Osteoblast (primary cell): Measurements from ENCODE around the gene OLFM2. TPM values are rescaled to one million over a fixed set of nuclear protein-coding genes. Genes with fewer than 3 reads are reported as not detected.

ENCODE experiments used
- DNase-seq: peaks from one replicate; pipeline ENCODE4 v3.0.0; 2011; ENCODE audit warnings: low spot score, mixed read lengths; ENCODE audit not compliant: insufficient read length; ENCODE audit errors: missing footprints
- H2AFZ ChIP-seq: 2 replicates; pipeline ENCODE4 v1.6.0; 2011; ENCODE audit warnings: mild to moderate bottlenecking, low read length
- H3K27ac ChIP-seq: 2 replicates; pipeline ENCODE4 v1.5.1; 2011; ENCODE audit warnings: mild to moderate bottlenecking, low read depth, low read length, moderate library complexity
- H3K27me3 ChIP-seq: 2 replicates; pipeline ENCODE4 v1.6.0; 2012; ENCODE audit warnings: mild to moderate bottlenecking, control low read depth, inconsistent platforms, low read length, moderate library complexity; ENCODE audit not compliant: insufficient read depth
- H3K36me3 ChIP-seq: 2 replicates; pipeline ENCODE4 v1.5.1; 2011; ENCODE audit warnings: mild to moderate bottlenecking, low read length, control low read depth, moderate library complexity; ENCODE audit not compliant: insufficient read depth
- H3K4me1 ChIP-seq: 2 replicates; pipeline ENCODE4 v1.5.1; 2011; ENCODE audit warnings: mild to moderate bottlenecking, low read length, control low read depth, moderate library complexity; ENCODE audit not compliant: insufficient read depth
- H3K4me2 ChIP-seq: 2 replicates; pipeline ENCODE4 v1.6.0; 2011; ENCODE audit warnings: mild to moderate bottlenecking, low read length; ENCODE audit not compliant: insufficient read depth
- H3K4me3 ChIP-seq: fragments of 200-600 bp; sonication (generic); 3 replicates; pipeline ENCODE4 v1.5.1; 2012; ENCODE audit warnings: mild to moderate bottlenecking, low read length, inconsistent platforms; ENCODE audit not compliant: insufficient read depth
- H3K79me2 ChIP-seq: 2 replicates; pipeline ENCODE4 v1.6.0; 2012; ENCODE audit warnings: mild to moderate bottlenecking, low read length, control low read depth, inconsistent platforms; ENCODE audit not compliant: insufficient read depth
- H3K9me3 ChIP-seq: 2 replicates; pipeline ENCODE4 v1.5.1; 2011; ENCODE audit warnings: low read depth, low read length, control low read depth
- H4K20me1 ChIP-seq: 2 replicates; pipeline ENCODE4 v1.6.0; 2012; ENCODE audit warnings: mild to moderate bottlenecking, low read length, control low read depth; ENCODE audit not compliant: insufficient read depth
- total RNA-seq: library from RNA; depleted of rRNA; stranded (reverse); fragments of >200 nt; gene quantifications from 2 replicates; pipeline ENCODE4 v1.2.3, GENCODE V29; 2012
- TF ChIP-seq, protein P1 (sequence below): IDR thresholded peaks from 2 replicates; pipeline ENCODE4 v1.5.1; 2011; ENCODE audit warnings: mild to moderate bottlenecking, low read depth, low read length, moderate library complexity; ENCODE audit errors: extremely low read depth

Gene OLFM2
- total RNA-seq, 1 donor: 0.72 TPM

DNA sequence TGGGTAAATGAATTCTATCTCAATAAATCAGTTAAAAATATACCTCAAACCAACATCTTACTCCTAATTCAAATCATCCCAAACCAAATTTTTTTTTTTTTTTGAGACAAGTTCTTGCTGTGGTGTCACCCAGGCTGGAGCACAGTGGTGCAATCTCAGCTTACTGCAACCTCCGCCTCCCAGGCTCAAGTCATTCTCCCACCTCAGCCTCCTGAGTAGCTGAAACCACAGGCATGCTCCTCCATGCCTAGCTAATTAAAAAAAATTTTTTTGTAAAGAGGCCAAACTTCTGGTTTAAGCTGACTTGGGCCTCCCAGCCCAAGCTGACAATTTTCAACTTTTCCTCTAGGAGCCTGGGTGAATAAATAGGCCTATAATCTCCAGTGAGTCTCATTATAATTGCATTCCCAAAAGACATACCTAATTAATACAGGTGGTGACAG lies 22.1 kb upstream of the OLFM2 start:
- no peaks in the 10 kb centered on the region for H3K79me2 ChIP-seq
- H3K4me2 ChIP-seq: peak overlapping the region; percentile 26
- H2AFZ ChIP-seq: no peak overlapping the region
- no peaks in the 10 kb centered on the region for H3K27me3 ChIP-seq
- H4K20me1 ChIP-seq: no peaks in the 10 kb centered on the region
- H3K27ac ChIP-seq: peak overlapping the region; percentile 74
- no peak overlapping the region for H3K4me3 ChIP-seq
- peak; percentile 95 for DNase-seq
- H3K9me3 ChIP-seq: no peaks in the 10 kb centered on the region
- H3K4me1 ChIP-seq: peaks cover 12% of the 10 kb centered on the region
- TF ChIP-seq, protein P1, sequence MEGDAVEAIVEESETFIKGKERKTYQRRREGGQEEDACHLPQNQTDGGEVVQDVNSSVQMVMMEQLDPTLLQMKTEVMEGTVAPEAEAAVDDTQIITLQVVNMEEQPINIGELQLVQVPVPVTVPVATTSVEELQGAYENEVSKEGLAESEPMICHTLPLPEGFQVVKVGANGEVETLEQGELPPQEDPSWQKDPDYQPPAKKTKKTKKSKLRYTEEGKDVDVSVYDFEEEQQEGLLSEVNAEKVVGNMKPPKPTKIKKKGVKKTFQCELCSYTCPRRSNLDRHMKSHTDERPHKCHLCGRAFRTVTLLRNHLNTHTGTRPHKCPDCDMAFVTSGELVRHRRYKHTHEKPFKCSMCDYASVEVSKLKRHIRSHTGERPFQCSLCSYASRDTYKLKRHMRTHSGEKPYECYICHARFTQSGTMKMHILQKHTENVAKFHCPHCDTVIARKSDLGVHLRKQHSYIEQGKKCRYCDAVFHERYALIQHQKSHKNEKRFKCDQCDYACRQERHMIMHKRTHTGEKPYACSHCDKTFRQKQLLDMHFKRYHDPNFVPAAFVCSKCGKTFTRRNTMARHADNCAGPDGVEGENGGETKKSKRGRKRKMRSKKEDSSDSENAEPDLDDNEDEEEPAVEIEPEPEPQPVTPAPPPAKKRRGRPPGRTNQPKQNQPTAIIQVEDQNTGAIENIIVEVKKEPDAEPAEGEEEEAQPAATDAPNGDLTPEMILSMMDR: peak; percentile 10
- no peaks in the 10 kb centered on the region for H3K36me3 ChIP-seq

DNA sequence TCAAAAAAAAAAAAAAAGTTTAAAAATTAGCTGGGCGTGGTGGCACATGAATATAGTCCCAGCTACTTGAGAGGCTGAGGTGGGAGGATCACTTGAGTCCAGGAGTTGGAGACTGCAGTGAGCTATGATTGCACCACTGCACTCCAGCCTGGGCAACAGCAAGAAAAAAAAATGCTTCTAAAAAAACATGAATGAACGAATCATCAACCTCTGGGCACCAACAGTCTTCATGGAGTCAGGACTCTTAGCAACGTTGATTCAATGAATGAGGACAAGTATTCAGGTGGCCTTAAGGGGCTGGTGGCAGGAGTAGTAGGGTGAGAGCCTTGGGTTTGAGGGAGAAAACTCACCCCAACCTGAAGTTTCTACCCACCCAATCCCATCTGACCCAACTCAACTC lies 20.6 kb upstream of the OLFM2 start:
- no peak overlapping the region for H3K4me3 ChIP-seq
- H3K9me3 ChIP-seq: no peaks in the 10 kb centered on the region
- no peaks in the 10 kb centered on the region for H4K20me1 ChIP-seq
- H3K27ac ChIP-seq: no peak overlapping the region
- DNase-seq: no peak
- no peaks in the 10 kb centered on the region for H3K27me3 ChIP-seq
- no peak overlapping the region for H2AFZ ChIP-seq
- no peaks in the 10 kb centered on the region for H3K79me2 ChIP-seq
- peaks cover 12% of the 10 kb centered on the region for H3K4me1 ChIP-seq
- H3K4me2 ChIP-seq: no peak overlapping the region
- H3K36me3 ChIP-seq: no peaks in the 10 kb centered on the region
- TF ChIP-seq, protein P1: no peak

DNA sequence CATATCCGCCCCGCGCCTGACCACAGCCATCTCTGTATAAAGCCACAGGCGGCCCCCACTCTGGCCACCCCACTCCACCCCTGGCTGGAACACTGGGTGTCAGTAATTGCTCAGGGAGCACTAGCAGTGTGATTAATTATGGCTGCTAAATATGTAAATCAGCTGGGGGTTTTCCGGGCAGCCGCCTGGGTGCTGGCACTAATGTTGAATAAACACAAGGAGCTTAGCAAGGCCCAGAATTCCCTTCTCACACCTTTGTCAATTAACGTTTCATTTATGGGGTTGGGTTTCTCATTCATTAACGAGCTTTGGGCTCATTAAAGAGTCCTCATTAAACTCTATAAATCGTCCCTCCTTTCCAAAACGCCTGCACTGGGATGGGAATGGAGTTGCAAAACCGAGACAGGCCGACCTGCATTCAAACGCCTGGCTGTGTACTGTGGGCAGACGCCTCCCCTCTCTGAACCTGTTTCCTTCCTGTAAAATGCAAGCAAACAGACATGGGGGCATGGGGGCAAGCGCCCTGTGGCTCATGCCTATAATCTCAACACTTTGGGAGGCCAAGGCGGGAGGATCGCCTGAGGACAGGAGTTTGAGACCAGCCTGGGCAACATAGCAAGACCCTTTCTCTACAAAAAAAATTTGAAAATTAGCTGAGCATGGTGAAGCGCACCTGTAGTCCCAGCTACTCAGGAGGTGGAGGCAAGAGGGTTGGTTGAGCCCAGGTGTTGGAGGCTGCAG lies 17.7 kb upstream of the OLFM2 start:
- Histone ChIP-seq H3K9me3 (no peaks in the 10 kb centered on the region), H2AFZ (no peak overlapping the region), H3K27me3 (no peaks in the 10 kb centered on the region), H3K36me3 (no peaks in the 10 kb centered on the region), H4K20me1 (no peaks in the 10 kb centered on the region), H3K4me1 (peaks cover 12% of the 10 kb centered on the region), H3K79me2 (no peaks in the 10 kb centered on the region), H3K4me3 (no peak overlapping the region), H3K4me2 (no peak overlapping the region), H3K27ac (no peak overlapping the region)
- TF ChIP-seq, protein P1: no peak
- no peak for DNase-seq

DNA sequence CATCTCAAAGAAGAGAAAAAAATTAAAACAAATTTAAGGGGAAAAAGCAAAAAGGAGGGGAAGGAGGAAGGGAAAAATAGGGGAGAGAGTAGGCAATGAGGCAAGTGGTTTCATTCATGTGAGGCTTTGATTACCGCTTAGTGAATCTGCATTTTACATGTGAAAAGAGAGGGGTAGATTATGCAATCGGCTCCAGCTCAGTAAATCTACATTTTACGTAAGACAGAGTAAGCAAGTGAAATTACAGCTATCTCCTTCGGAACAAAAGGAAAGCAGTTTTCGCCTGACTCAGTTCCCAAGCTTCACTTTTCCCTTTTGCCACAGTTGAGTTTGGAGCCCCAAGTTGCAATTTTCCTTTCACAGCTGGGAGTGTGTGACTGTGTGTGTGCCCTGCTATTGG lies 16.0 kb upstream of the OLFM2 start:
- no peak for DNase-seq
- TF ChIP-seq, protein P1: no peak
- Histone ChIP-seq H3K27me3 (no peaks in the 10 kb centered on the region), H3K79me2 (no peaks in the 10 kb centered on the region), H3K4me1 (no peaks in the 10 kb centered on the region), H3K4me2 (no peak overlapping the region), H3K27ac (no peak overlapping the region), H3K4me3 (no peak overlapping the region), H2AFZ (no peak overlapping the region), H4K20me1 (no peaks in the 10 kb centered on the region), H3K9me3 (no peaks in the 10 kb centered on the region), H3K36me3 (no peaks in the 10 kb centered on the region)
